AG04449 (cell line): Measurements from ENCODE around the gene COPS8.

Source experiments
- CTCF ChIA-PET: fragments of 350-600 bp; formaldehyde crosslinking; extraction: SDS; loops from one replicate; lab custom pipeline; 2021; ENCODE audit warnings: antibody characterized with exemption; lab: Yijun Ruan, JAX
- POLR2A ChIA-PET: fragments of 400-600, 350-600 bp; formaldehyde crosslinking; extraction: SDS; loops from one replicate; lab custom pipeline; 2020; ENCODE audit warnings: antibody characterized with exemption, inconsistent platforms; lab: Yijun Ruan, JAX
- DNase-seq: peaks from one replicate; pipeline ENCODE4 v3.0.0-alpha.2; 2010; ENCODE audit warnings: low read depth, low spot score
- H3K4me3 ChIP-seq: 2 replicates; pipeline ENCODE4 v1.5.1; 2011; ENCODE audit warnings: low read depth, mild to moderate bottlenecking, control low read depth, low read length
- TF ChIP-seq, protein P1 (sequence below): IDR thresholded peaks from one replicate; pipeline ENCODE4 v1.5.1; 2011; ENCODE audit warnings: mild to moderate bottlenecking, moderate library complexity, low read length, control low read depth, inconsistent platforms; ENCODE audit not compliant: insufficient read depth; ENCODE audit errors: missing control alignments

Gene COPS8

GRCh38 chr2:237062585-237062984 is 23.1 kb upstream of the COPS8 start:
- TF ChIP-seq, protein P1, sequence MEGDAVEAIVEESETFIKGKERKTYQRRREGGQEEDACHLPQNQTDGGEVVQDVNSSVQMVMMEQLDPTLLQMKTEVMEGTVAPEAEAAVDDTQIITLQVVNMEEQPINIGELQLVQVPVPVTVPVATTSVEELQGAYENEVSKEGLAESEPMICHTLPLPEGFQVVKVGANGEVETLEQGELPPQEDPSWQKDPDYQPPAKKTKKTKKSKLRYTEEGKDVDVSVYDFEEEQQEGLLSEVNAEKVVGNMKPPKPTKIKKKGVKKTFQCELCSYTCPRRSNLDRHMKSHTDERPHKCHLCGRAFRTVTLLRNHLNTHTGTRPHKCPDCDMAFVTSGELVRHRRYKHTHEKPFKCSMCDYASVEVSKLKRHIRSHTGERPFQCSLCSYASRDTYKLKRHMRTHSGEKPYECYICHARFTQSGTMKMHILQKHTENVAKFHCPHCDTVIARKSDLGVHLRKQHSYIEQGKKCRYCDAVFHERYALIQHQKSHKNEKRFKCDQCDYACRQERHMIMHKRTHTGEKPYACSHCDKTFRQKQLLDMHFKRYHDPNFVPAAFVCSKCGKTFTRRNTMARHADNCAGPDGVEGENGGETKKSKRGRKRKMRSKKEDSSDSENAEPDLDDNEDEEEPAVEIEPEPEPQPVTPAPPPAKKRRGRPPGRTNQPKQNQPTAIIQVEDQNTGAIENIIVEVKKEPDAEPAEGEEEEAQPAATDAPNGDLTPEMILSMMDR, result no peak
- no peak overlapping the region for H3K4me3 ChIP-seq
- ChIA-PET CTCF (interaction anchor here (0.7 to 14.7 kb wide), 13 partner anchors 9 to 1299 kb away, joined by 3 to 394 read pairs (median 5); no protein-coding TSS in a partner anchor), POLR2A (no interaction called here)
- no peak for DNase-seq

DNA sequence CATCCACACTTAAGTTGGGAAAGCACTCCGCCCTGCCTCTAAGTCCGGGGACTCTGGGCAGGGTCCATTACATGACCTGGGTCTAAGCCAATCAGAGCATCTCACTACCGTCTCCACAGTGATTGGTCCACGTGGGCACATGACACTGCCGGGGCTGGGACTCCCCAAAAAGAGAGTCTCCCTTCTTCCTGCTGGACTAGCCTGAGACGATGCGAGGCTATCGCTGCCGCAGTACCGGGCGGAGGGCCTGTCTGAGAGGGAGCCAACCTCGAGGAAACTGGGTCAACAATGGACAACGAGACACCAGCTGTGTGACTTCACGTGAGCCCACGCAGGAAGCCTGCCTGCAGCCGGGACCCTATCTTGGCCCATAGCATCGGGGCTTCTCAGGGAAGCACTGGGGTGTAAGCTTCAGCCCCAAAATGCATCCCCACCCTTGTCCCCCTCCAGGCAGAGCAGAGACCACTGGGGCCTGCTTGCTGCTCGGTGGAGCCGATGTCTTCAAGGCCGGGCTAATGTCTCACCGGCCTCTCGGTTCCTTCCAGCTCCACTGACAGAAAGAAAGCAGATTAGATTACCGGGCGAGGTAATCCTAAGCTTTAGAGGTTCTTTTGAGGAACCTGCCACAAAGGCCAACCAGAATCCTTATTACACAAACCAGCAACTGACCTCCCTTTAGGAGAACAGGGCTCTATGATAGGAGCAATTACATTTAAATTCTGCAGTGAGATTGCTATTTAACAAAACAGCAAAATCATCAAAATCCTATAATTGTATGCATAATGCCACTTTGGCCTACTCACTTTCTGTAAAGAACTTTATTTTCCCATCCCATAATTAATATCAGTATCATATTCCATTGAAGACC is 21.3 kb upstream of the COPS8 start:
- CTCF ChIA-PET, result interaction anchor here (0.7 to 14.7 kb wide), 6 partner anchors 10 to 1284 kb away, joined by 3 to 394 read pairs (median 8); no protein-coding TSS in a partner anchor
- H3K4me3 ChIP-seq, result no peak overlapping the region
- TF ChIP-seq, protein P1, result no peak
- DNase-seq, result no peak
- POLR2A ChIA-PET, result no interaction called here

- H3K4me3 ChIP-seq, result no peak overlapping the region
- ChIA-PET CTCF (interaction anchor here (0.9 to 14.7 kb wide), 5 partner anchors 9 to 756 kb away, joined by 3 to 394 read pairs (median 13); no protein-coding TSS in a partner anchor), POLR2A (no interaction called here)
- TF ChIP-seq, protein P1, result no peak
- DNase-seq, result no peak
These were observed 20.7 kb upstream of the COPS8 start for GRCh38 chr2:237065071-237065377.

- CTCF ChIA-PET, result interaction anchor here (2.2 to 14.7 kb wide), 2 partner anchors 8 to 718 kb away, joined by 13 to 394 read pairs; no protein-coding TSS in a partner anchor
- no peak overlapping the region for H3K4me3 ChIP-seq
- no peak for DNase-seq
- TF ChIP-seq, protein P1, result no peak
- POLR2A ChIA-PET, result no interaction called here
These were observed 19.3 kb upstream of the COPS8 start for GRCh38 chr2:237066396-237066795.

DNA sequence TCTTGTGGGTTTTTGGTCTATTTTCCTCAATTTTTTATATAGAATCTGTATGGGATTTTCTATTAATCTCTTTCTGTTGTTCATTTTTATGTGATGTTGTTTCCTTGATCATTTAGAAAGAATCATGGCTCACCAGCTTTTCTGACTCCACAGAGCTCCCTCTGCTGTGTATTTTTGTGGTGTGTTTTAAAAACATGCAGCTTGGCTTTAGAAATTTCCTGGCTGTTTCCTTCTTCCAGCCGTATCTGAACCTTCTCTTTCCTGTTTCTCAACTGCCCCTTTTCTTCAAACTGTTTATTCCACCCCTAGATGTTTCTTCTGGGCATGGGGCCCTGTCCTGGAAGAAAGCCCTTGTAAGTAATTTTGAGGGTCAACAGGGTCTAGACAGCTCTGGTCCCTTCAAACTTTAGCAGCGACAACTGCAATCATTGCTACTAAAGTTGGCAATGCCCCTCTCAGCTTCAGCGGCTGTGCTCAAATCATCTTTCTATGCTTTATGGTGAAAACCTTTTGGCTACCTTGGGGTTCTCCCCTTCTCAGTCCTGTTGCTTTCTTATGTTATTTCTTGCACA is 17.6 kb upstream of the COPS8 start:
- TF ChIP-seq, protein P1, result no peak
- no peak overlapping the region for H3K4me3 ChIP-seq
- DNase-seq, result no peak
- ChIA-PET CTCF (interaction anchor here (1.0 to 14.7 kb wide), 5 partner anchors 8 to 719 kb away, joined by 3 to 394 read pairs (median 7); no protein-coding TSS in a partner anchor), POLR2A (no interaction called here)
